ENCODE measurements around the gene CES4A.
"Not testable (repeated sequence)": the region's sequence is repeated elsewhere in the genome, so short reads cannot be mapped to it uniquely, and the experiment has no call there.

DNA sequence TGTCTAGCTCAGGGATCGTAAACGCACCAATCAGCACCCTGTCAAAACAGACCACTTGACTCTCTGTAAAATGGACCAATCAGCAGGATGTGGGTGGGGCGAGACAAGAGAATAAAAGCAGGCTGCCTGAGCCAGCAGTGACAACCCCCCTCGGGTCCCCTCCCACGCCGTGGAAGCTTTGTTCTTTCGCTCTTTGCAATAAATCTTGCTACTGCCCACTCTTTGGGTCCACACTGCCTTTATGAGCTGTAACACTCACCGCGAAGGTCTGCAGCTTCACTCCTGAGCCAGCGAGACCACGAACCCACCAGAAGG is 13.5 kb upstream of the CES4A start:
- TF ChIP-seq EZH2phosphoT487 (IDR thresholded peaks at IDR 0.05; ENCODE audit: low read depth, severe bottlenecking, unreplicated experiment) = not testable (repeated sequence)
- TF ChIP-seq, protein P1, sequence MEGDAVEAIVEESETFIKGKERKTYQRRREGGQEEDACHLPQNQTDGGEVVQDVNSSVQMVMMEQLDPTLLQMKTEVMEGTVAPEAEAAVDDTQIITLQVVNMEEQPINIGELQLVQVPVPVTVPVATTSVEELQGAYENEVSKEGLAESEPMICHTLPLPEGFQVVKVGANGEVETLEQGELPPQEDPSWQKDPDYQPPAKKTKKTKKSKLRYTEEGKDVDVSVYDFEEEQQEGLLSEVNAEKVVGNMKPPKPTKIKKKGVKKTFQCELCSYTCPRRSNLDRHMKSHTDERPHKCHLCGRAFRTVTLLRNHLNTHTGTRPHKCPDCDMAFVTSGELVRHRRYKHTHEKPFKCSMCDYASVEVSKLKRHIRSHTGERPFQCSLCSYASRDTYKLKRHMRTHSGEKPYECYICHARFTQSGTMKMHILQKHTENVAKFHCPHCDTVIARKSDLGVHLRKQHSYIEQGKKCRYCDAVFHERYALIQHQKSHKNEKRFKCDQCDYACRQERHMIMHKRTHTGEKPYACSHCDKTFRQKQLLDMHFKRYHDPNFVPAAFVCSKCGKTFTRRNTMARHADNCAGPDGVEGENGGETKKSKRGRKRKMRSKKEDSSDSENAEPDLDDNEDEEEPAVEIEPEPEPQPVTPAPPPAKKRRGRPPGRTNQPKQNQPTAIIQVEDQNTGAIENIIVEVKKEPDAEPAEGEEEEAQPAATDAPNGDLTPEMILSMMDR (IDR thresholded peaks at IDR 0.05; ENCODE audit: poor library complexity) = not testable (repeated sequence)
